ENCODE results near the gene CCS.
"Not testable (repeated sequence)": the region's sequence is repeated elsewhere in the genome, so short reads cannot be mapped to it uniquely, and the experiment has no call there.

Gene CCS

GRCh38 chr11:66593303-66593635, 284 bp downstream of the CCS start:
- DNase-seq, result no peak

GRCh38 chr11:66593650-66594049, 665 bp downstream of the CCS start:
- no peak for DNase-seq

- DNase-seq, result peak in 6 of 14 donors; percentile 9 to 70 (median 18)
These were observed 2.4 kb downstream of the CCS start for GRCh38 chr11:66595245-66595904.

GRCh38 chr11:66598993-66599392, 6.0 kb downstream of the CCS start:
- DNase-seq, result peak in 1 of 14 donors; percentile 59

- DNase-seq, result no peak
These were observed 7.2 kb downstream of the CCS start for GRCh38 chr11:66600219-66600618.

- DNase-seq, result no peak
These were observed 7.7 kb downstream of the CCS start for GRCh38 chr11:66600631-66601233.

- DNase-seq, result no peak
These were observed 10.1 kb downstream of the CCS start for GRCh38 chr11:66603072-66603471.

- no peak for DNase-seq
These were observed 11.2 kb downstream of the CCS start for GRCh38 chr11:66604155-66604554.

- not testable (repeated sequence) for DNase-seq
These were observed 13.6 kb downstream of the CCS start for GRCh38 chr11:66606608-66607007.

GRCh38 chr11:66607126-66607834, 14.3 kb downstream of the CCS start:
- DNase-seq, result peak in 11 of 14 donors; percentile 11 to 82 (median 49)

GRCh38 chr11:66609721-66610617, 17.0 kb downstream of the CCS start:
- no peak for DNase-seq

- no peak for DNase-seq
These were observed 19.5 kb downstream of the CCS start for GRCh38 chr11:66612458-66612857.

- no peak for DNase-seq
These were observed 21.1 kb downstream of the CCS start for GRCh38 chr11:66614073-66614472.

- DNase-seq, result peak; percentile 93 to 99 (median 98)
These were observed 23.6 kb downstream of the CCS start, which contains the start of gene RBM14 for GRCh38 chr11:66616379-66617154. Gene RBM14 (plus strand): TSS chr11:66616630. CDS start chr11:66616721, 91 bp downstream.

- DNase-seq, result peak in 2 of 14 donors; percentile 54 to 74
These were observed 24.3 kb downstream of the CCS start for GRCh38 chr11:66617155-66617834.

GRCh38 chr11:66619080-66619554, 26.1 kb downstream of the CCS start:
- DNase-seq, result no peak

GRCh38 chr11:66624450-66624849, 31.5 kb downstream of the CCS start:
- DNase-seq, result peak in 1 of 14 donors; percentile 30

GRCh38 chr11:66625041-66625751, 32.2 kb downstream of the CCS start:
- peak in 1 of 14 donors; percentile 68 for DNase-seq

GRCh38 chr11:66625752-66626149, 32.8 kb downstream of the CCS start:
- no peak for DNase-seq

GRCh38 chr11:66626382-66626781, 33.4 kb downstream of the CCS start:
- no peak for DNase-seq

Measured in C1 segment of cervical spinal cord (tissue), 14 donors.